Activated CD4-positive, alpha-beta T cell treated with anti-CD3 and anti-CD28 coated beads for 1 hour (primary cell): ENCODE results near the gene CUX1.
"Not testable (repeated sequence)": the region's sequence is repeated elsewhere in the genome, so short reads cannot be mapped to it uniquely, and the experiment has no call there.

Source experiments
- DNase-seq: peaks from one replicate; pipeline ENCODE4 v3.0.0-alpha.2; 2020

Gene CUX1

DNA sequence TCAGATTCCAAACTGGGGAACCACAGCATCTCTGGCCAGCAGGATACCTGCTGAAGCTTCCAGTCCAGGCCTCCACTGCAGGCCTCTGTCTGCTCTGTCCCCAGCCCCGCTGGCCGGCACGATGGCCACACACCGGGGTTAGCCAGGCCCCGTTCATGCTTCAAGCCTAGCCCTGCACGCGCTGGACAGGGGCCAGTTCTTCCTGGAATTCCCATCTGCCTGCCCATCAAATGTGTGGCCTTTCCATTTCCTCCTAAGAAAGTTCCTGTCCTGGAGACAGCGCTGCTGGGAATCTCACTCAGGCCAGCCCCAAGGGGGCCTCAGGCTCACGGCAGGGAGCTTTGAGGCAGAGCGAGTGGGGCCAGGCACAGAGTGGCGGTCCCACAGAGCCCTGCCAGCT is 487.2 kb downstream of the CUX1 start:
- no peak for DNase-seq

DNA sequence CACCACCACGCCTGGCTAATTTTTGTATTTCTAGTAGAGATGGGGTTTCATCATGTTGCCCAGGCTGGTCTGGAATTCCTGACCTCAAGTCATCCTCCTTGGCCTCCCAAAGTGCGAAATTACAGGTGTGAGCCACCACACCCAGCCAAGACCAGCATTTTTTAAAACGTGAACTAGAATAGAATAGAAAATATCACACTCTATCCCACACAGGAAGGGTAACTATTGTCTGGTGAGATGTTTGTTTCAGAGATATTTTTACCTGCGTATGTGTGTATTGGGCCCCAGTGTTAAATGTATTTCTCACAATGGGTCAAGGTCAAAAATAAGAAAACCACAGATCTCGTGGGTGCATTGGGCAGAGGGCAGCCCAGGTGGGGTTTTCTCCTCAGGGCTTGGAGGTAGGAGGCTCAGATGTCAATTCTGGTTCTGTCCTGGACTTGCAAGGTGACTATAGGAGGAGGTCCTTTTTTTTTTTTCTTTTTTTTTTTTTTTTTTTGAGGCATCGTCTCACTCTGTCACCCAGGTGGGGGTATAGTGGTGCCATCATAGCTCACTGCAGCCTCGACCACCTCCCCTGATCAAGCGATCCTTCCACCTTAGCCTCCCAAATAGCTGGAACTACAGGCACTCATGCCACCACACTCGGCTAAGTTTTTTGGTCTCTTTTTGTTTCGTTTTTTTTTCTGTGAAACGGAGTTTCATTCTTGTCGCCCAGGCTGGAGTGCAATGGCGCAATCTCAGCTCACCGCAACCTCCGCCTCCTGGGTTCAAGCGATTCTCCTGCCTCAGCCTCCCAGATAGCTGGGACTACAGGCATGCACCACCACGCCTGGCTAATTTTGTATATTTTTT is 488.2 kb downstream of the CUX1 start:
- no peak for DNase-seq

DNA sequence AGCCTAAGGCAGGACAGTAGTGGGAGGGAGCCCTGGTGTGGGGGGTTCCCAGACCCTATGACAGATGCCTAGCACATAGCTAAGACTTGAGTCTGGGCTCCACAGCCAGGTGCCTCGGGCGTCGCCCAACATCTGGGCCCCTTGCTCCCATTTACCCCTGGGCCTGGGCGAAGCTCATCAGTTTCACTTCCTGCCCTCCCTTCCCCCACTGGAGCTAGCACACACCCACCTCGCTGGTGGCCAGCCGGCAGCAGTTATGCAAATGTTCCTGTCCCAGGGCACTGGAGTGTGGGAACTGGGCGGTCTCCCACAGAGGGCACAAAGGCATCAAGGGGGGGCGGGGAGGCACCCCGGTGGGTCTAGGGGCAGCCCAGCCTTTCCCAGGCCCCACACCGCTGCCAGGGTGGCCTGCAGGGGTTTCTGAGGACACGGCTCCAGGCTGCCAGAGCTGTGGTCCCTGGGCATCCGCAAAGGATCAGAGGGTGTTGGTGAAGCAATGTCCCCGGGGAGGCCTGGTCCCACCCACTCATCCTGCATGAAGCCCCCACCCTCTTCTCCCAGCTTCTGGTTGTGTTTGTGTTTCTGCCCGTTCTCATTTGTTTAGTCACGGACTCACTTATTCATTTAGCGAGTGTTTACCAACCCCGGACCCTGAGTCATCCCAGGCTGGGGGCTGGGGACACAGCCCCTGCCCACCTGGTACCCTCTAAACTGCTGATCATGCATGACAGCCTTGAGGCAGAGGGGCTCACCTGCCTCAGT is 489.7 kb downstream of the CUX1 start:
- DNase-seq, result no peak

DNA sequence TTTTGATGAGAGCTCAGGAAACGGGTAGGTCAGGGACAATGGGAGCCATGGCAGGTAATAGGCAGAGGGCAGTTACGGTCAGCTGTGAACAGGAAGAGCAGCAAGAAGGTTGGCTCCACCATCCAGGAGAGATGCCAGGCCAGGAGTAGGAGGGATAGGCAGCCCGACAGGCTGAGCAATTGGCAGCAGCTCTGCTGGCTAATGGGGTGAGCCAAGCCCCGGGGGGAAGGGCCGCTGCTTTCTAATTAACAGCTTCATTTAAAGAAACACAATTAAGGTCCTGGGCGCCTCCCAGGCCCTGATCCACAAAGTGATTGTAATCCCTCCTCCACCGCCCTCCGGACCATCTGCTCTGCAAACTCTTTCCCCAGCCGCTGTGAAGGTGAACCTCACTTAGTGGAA is 493.0 kb downstream of the CUX1 start:
- DNase-seq, result no peak

DNA sequence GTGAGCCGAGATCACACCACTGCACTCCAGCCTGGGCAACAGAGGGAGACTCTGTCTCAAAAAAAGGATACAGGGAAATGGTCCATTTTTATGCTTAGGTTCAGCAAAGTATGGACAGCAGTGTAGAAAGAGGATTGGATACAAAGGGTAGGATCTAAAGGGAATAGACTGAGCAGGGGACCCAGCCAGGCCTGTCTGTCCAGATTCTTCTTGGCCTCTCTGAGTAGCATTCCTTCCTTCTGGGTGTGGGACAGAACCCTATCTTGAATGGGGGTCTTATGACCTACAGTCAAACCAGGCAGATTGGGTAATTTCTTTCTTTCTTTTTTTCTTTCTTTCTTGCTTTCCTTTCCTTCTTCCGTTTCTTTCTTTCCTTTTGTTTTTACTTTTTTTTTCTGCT is 494.9 kb downstream of the CUX1 start:
- DNase-seq, result no peak

DNA sequence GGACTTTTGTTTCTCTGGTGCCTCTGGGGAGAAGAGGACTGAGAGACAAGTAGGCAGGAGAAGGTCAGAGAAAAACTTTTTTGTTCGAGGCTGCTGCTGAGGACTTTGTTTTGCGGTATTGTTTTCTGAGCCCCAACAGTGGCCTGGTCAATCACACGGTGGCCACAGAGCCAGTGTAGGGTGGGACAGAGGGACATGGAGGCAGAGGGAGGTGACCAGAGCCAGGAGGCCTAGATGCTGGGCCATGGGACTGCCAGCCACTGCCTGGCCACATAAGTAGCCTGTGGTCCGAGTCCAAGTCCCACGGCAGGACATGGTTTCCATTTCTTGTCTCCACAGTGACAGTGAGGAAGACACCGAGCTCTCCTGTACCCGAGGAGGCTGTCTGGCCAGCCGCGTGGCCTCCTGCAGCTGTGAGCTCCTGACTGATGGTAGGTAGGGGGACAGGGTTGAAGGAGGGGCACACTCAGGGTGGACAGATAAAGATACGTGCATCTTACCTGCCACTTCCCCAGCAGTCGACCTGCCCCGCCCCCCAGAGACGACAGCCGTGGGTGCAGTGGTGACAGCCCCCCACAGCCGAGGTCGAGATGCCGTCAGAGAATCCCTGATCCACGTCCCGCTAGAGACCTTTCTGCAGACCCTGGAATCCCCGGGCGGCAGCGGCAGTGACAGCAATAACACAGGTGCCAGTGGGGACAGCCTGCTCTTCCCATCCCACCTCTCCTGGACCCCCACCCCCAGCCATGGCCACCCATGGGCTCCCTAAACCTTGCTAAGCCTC is 496.8 kb downstream of the CUX1 start:
- no peak for DNase-seq

DNA sequence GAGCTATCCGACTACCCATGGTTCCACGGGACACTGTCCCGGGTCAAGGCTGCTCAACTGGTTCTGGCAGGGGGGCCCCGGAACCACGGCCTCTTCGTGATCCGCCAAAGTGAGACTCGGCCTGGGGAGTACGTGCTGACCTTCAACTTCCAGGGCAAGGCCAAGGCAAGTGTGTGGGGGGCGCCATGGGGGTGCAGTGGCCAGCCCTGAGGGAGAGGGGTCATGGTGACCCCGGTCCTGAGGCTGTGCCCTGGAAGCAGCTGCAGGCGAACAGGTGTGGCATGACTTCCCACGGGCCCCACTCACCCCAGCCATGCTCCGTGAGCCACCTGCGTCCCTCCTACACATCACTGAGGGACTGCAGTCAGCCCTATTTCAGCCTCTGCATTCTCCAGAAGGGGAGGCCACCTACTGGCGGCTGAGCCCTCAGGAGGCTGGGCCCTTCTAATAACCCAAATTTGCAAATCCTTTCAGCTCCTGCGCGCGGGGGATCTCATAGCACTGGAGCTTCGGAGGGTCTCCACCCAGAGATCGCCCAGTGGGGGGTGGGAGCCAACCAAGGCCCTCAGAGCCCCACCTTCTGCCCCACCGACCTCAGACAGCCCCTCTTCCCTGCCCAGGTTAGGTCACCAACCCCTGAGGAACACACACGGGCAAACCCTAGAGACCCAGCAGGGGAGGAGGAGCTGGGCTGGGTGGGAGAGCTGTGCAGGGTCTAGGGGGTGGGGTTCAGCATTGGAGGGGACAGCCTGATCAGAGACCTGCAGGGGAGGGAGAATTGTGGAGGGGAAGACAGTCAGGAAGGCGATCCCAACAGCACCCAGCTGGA is 500.0 kb downstream of the CUX1 start:
- DNase-seq, result no peak

DNA sequence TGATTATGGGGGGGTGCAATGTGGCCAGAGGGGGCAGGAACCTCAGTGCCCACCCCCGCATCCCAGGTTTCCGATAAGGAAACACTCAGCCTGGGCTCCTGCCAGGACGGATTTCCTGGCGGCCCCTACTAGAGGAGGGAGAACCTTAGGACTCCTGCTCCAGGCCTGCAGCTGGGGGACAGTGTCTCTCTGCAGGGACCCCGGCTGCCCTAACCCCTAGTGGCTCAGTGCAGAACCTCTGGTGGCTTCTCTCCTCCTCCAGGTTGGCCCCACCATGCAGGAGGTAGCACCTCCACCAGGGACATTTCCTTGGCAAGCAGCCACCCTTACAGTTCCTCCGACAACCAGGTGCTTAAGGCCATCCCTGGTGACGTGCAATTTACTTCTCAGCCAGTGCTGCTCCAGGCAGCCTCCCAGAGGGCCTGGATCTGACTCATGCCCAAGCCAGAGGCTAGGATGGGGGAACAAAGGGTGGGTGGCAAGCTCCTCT is 501.1 kb downstream of the CUX1 start:
- no peak for DNase-seq

DNA sequence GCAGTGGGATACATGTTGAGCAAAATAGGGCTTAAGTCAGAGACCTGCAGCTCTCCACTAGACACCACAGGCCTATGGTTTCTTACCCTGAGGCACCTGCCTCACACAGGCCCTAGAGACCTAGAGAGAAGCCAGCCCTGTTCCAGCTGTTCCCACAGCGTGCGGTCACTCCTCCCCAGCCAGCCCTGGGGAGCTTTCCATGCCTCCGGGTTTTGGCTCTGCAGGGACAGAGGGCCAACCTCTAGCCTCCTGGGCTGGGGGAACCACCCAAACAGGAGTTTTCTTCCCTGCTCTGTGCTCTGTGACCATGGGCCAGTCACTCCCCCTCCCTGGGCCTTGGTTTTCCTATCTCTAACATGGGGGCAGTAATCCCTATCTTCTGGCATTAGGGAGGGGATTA is 502.2 kb downstream of the CUX1 start:
- no peak for DNase-seq

DNA sequence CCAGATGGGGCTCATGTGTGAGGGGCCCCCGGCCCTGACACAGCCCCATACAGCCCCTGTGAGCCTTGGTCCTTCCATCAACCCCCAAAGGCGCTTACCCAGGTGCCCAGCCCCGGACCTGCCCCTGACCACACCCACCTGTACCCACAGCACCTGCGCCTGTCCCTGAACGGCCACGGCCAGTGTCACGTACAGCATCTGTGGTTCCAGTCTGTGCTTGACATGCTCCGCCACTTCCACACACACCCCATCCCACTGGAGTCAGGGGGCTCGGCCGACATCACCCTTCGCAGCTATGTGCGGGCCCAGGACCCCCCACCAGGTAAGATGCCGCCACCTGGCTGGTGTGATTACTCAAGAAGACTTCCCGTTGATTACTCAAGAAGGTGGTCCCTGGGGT is 502.8 kb downstream of the CUX1 start:
- DNase-seq, result no peak

DNA sequence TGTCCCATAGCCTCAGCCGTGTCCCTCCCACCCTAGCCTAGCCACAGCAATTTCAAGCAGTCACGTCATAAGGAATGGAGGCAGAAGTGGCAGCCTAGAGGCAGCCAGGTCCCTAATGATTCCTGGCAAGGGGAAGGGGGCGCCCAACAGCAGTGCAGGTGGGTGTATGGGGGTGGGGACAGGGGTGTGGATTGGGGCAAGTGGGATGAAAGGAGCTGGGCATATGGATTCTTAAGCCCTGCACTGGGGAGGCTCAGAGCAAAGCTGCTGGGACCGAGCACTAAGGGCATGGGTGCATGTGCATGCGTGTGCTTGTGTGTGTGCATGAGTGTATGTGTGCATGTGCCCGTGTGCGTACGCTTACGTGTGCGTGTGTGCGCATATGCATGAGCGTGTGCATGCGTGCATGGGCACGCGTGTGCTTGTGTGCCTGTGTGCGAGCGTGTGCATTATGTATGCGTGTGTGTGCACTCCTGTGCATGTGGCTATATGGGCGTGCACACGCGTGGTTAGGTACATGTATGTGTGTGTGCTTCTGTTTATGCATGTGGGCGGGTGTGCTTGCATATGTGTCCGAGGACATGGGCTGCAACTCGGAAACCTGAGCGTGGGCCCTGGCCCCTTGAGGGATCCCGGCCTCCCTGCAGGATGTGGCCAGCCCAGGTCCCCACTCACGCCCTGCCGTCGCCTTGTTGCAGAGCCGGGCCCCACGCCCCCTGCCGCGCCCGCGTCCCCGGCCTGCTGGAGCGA is 503.4 kb downstream of the CUX1 start:
- DNase-seq, result no peak

DNA sequence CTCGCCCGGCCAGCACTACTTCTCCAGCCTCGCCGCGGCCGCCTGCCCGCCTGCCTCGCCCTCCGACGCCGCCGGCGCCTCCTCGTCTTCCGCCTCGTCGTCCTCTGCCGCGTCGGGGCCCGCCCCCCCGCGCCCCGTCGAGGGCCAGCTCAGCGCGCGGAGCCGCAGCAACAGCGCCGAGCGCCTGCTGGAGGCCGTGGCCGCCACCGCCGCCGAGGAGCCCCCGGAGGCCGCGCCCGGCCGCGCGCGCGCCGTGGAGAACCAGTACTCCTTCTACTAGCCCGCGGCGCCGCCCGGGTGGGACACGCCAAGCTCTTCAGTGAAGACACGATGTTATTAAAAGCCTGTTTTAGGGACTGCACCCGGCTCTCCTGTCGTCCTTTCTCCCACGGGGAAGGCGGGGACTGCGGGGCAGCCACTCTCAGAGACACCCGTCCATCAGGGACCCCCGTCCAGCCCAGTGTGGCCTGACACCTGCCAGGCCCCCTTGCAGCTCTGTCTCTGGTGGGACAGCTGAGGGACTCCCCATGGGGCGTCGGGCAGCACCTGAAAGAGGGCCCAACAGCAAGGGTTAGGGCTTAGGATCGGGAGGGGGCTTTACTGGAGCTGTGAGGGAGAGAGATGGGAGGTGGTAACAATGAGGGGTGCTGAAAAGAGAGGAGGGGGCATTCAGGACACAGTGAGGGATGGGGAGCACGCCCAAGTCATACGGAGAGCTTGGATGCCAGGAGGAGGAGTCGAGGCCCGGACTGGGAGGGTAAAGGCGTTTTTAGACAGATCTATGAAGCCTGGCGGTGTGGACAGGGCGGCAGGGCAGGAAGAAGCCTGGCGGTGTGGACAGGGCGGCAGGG is 504.1 kb downstream of the CUX1 start:
- no peak for DNase-seq

DNA sequence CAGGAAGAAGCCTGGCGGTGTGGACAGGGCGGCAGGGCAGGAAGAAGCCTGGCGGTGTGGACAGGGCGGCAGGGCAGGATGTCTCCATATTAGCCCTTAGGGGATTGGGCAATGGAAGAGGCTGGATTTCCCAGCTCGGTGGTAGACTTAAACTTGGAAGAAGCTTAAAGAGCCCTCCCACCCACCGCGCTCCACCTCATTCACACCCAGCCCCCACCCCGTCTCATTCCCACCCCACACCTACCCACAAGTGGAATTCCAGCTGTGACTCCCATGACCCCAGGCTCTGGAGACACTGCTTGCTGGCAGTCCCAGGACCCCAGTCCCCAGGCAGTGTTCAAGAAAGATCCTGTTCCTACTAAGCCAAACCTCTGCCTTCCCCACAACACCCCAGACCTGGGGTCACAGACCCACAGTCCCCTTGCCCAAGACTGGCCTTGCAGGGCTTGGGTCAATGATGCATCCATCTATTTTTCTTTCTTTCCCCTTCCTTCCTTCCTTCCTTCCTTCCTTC is 504.8 kb downstream of the CUX1 start:
- DNase-seq, result no peak

DNA sequence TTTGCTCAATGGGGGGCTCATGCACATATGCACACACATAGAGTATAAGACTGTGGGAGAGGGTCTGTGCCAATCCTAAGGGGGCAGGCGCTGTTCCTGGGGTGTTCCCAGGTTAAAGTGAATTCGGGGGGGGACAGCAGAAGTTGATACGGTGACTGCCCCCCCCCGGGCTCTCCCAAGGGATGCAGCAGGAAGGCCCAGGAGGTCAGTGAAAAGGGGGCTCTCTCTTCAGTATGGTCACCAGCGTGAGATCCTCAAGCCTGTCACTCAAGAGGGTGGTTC is 506.4 kb downstream of the CUX1 start:
- DNase-seq, result no peak

DNA sequence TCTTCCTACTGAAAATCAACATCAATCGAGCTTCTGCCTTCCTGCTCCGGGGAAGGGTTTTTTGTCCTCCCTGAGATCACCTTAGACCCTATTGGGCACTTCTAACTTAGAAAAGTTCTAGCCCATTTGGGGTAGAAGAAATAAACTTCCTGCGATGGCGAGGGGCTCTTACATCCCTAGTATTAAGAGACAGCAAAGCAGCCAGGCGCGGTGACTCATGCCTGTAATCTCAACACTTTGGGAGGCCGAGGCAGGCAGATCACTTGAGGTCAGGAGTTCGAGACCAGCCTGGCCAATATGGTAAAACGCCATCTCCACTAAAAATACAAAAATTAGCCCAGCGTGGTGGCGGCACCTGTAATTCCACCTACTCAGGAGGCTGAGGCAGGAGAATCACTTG is 507.7 kb downstream of the CUX1 start:
- DNase-seq, result not testable (repeated sequence)

DNA sequence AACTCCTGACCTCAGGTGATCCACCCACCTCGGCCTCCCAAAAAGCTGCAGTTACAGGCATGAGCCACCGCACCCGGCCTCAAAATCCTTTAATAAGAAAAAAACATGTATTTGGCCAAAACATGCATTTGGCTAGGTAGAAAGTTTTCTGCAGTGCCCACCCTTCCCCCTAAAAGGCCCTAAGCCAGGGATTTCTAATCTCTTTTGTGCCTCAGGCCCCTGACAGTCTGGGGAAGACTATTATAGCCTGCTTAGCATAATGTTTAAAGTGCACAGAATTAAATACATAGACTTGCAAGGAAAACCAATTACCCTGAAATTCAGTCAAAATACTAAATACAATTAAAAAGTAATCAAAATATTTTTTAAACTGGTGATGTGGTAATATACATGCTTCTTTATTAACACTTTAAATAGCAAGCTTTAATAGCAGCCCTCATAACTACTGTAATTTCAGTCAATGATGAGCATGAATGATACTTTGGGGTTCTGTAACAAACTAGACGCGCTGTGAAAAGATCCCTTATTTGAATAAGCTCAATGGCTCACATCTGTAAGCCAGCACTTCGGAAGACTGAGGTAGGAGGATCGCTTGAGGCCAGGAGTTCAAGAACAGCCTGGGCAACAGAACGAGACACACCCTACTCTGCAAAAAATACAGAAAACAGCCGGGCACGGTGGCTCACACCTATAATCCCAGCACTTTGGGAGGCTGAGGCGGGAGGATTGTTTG is 508.9 kb downstream of the CUX1 start:
- no peak for DNase-seq

DNA sequence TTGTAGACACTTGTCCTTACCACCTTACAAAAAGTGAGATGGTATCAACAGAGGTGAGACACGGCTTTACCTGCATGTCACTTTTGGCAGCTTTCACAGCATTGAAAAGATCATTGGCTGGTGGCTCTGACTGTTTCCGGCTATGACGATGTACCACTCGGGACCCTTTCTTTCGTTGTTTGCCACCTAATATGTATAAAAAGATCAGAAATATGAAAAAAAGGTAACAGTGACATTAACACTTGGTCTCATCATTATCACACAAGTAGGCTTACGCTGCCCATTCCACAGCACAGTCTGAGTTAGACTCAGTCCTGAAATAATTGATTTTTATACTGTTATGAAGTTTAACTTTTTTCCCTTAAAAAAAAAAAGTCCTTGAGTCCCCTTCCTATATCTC is 509.8 kb downstream of the CUX1 start:
- DNase-seq, result not testable (repeated sequence)

DNA sequence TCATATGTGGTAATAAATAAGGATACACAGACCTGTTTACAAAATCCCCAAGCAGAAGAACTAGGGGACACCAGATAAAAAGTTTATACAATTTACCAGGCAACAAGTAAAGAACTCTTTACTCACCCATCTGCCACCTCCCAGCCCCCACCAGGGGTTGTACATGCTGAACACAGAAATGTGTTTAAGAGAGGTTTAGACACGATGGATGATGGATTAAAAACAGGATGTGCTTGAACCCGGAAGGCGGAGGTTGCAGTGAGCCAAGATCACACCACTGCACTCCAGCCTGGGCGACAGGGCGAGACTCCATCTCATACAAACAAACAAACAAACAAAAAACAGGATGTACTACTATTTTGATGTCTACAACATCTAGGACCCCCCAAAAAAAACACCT is 511.4 kb downstream of the CUX1 start:
- not testable (repeated sequence) for DNase-seq

DNA sequence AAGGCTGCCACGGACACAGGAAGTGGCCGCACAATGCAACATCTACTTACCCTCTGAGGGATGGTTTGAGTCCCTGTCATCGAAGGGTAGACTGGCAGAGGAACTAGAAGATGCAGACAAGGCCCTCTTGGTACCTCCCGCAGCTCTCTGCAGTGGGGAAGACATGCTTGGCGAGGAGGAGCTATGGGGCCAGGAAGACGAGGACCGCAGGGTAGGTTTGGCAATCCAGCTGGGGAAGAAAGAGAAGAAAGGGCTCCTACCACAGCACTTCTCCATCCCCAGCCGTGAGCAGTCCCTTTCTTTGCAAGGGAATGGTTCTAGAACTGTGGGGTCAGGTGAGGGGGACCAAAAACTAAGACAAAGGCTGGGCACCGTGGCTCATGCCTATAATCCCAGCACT is 511.9 kb downstream of the CUX1 start:
- DNase-seq, result not testable (repeated sequence)
